SU-DHL-6 (cell line): ENCODE measurements around the gene SIGLEC12.

Source experiments
- H2AFZ ChIP-seq: fragments of 200-600 bp; sonication (generic); 2 replicates; pipeline ENCODE4 v1.6.1; 2014; ENCODE audit warnings: low read depth, mild to moderate bottlenecking, moderate library complexity, mixed read lengths, antibody characterized with exemption, low read length; ENCODE audit not compliant: severe bottlenecking
- H3F3A ChIP-seq: fragments of 200-600 bp; shearing (Covaris generic); 2 replicates; pipeline ENCODE4 v1.6.0; 2016; ENCODE audit warnings: antibody characterized with exemption, mild to moderate bottlenecking; ENCODE audit not compliant: insufficient read depth
- H3K27ac ChIP-seq: fragments of 200-600 bp; sonication (generic); 2 replicates; pipeline ENCODE4 v1.5.1; 2016; ENCODE audit warnings: low read depth, mild to moderate bottlenecking, low read length, moderate library complexity, mixed read lengths
- H3K27me3 ChIP-seq: fragments of 200-600 bp; sonication (generic), shearing (Covaris generic); 2 replicates; pipeline ENCODE4 v1.6.0; 2014; ENCODE audit warnings: mild to moderate bottlenecking, low read length
- H3K36me3 ChIP-seq: fragments of 200-600 bp; sonication (generic); 2 replicates; pipeline ENCODE4 v1.6.1; 2014; ENCODE audit warnings: mild to moderate bottlenecking, low read length, mixed read lengths
- H3K4me2 ChIP-seq: fragments of 300-600, 200-600 bp; shearing (Covaris generic), sonication (generic); 2 replicates; pipeline ENCODE4 v1.6.0; 2014; ENCODE audit warnings: low read length, low read depth, mild to moderate bottlenecking; ENCODE audit not compliant: poor library complexity, severe bottlenecking
- H3K4me3 ChIP-seq: fragments of 200-600 bp; sonication (generic); 2 replicates; pipeline ENCODE4 v1.5.1; 2014; ENCODE audit warnings: antibody characterized with exemption, low read length, mild to moderate bottlenecking, mixed read lengths; ENCODE audit not compliant: insufficient read depth, poor library complexity, severe bottlenecking
- H3K79me2 ChIP-seq: fragments of 200-600 bp; sonication (generic); 2 replicates; pipeline ENCODE4 v1.6.1; 2014; ENCODE audit warnings: mild to moderate bottlenecking, low read length, moderate library complexity; ENCODE audit not compliant: insufficient read depth
- H3K9ac ChIP-seq: fragments of 200-600 bp; sonication (generic); 2 replicates; pipeline ENCODE4 v1.7.0; 2014; ENCODE audit warnings: mild to moderate bottlenecking, low read length
- H3K9me2 ChIP-seq: fragments of 200-600 bp; sonication (generic); replicated peaks from 2 replicates; pipeline ENCODE4 v1.6.1; 2014; ENCODE audit warnings: low read length; ENCODE audit not compliant: insufficient read depth
- H3K9me3 ChIP-seq: fragments of 200-600 bp; sonication (generic); 2 replicates; pipeline ENCODE4 v1.6.1; 2014; ENCODE audit warnings: low read length, mixed read lengths; ENCODE audit not compliant: insufficient read depth
- H4K20me1 ChIP-seq: fragments of 200-600 bp; sonication (generic); 2 replicates; pipeline ENCODE4 v1.6.1; 2014; ENCODE audit warnings: low read depth, mild to moderate bottlenecking, antibody characterized with exemption, low read length, moderate library complexity, mixed read lengths
- CTCF ChIP-seq: fragments of 200-600 bp; sonication (generic); IDR thresholded peaks from one replicate; pipeline ENCODE4 v1.5.1; 2017; ENCODE audit warnings: antibody characterized with exemption, mild to moderate bottlenecking, low read length, moderate library complexity; ENCODE audit not compliant: insufficient read depth, poor library complexity, severe bottlenecking
- EZH2phosphoT487 ChIP-seq: fragments of 200-600 bp; sonication (generic), shearing (Covaris generic); conservative IDR thresholded peaks from 2 replicates; pipeline ENCODE4 v1.6.1; 2018; ENCODE audit warnings: mild to moderate bottlenecking, antibody characterized with exemption, low read length, moderate library complexity, mixed read lengths

SIGLEC12 gene

GRCh38 chr19:51548891-51549305 lies 47.3 kb upstream of the SIGLEC12 start:
- Histone ChIP-seq H3F3A (no peaks in the 10 kb centered on the region), H3K4me3 (no peak overlapping the region), H3K9me2 (no peaks in the 10 kb centered on the region), H2AFZ (no peak overlapping the region), H3K79me2 (no peaks in the 10 kb centered on the region), H3K27me3 (no peaks in the 10 kb centered on the region), H3K9ac (no peak overlapping the region), H4K20me1 (no peaks in the 10 kb centered on the region), H3K36me3 (no peaks in the 10 kb centered on the region), H3K9me3 (no peaks in the 10 kb centered on the region), H3K27ac (no peak overlapping the region), H3K4me2 (no peak overlapping the region)
- TF ChIP-seq EZH2phosphoT487 (no peak), CTCF (no peak)

- Histone ChIP-seq H3F3A (no peaks in the 10 kb centered on the region), H3K9me3 (no peaks in the 10 kb centered on the region), H3K36me3 (no peaks in the 10 kb centered on the region), H3K9me2 (no peaks in the 10 kb centered on the region), H3K79me2 (no peaks in the 10 kb centered on the region), H3K4me2 (no peak overlapping the region), H3K27ac (no peak overlapping the region), H3K9ac (no peak overlapping the region), H2AFZ (no peak overlapping the region), H3K4me3 (no peak overlapping the region), H3K27me3 (no peaks in the 10 kb centered on the region), H4K20me1 (no peaks in the 10 kb centered on the region)
- no peak for TF ChIP-seq EZH2phosphoT487
- no peak for TF ChIP-seq CTCF
These were observed 46.6 kb upstream of the SIGLEC12 start for GRCh38 chr19:51548213-51548651.

GRCh38 chr19:51547397-51548212 lies 46.0 kb upstream of the SIGLEC12 start:
- Histone ChIP-seq H3K9me2 (no peaks in the 10 kb centered on the region), H3F3A (no peaks in the 10 kb centered on the region), H2AFZ (no peak overlapping the region), H3K27ac (no peak overlapping the region), H3K4me3 (no peak overlapping the region), H3K9ac (no peak overlapping the region), H3K36me3 (no peaks in the 10 kb centered on the region), H3K4me2 (no peak overlapping the region), H3K9me3 (no peaks in the 10 kb centered on the region), H3K79me2 (no peaks in the 10 kb centered on the region), H3K27me3 (no peaks in the 10 kb centered on the region), H4K20me1 (no peaks in the 10 kb centered on the region)
- TF ChIP-seq CTCF (no peak), EZH2phosphoT487 (no peak)
